ENCODE measurements around the gene TMUB2. TPM values are rescaled to one million over a fixed set of nuclear protein-coding genes. Genes with fewer than 3 reads are reported as not detected.

Gene TMUB2
- total RNA-seq, 4 donors from 2014 or later, result 19.8 to 66.6 (median 52.7) TPM

DNA sequence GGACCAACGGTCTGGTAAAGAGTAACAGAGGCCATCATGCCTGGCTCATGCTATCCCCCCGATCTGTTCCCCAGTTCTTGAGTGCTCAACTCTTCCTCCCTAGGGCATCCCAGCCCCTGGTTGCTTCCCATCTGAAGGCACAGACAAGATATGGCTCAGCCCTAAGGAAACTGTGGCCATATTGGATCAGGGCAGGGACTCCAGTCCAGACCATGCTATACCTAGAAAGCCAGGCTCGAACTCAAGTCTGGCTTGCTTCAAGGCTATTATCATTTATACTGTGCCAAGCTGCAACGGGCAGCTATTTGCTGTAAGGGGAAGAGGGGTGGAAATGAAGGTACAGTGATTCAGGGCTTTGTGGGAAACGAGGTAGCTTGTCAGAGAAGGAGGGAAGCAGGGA is 29.9 kb downstream of the TMUB2 start:
- H3K4me1 ChIP-seq, result peaks cover 0 to 33% (median 24%) of the 10 kb centered on the region in 4 donors
- no peaks in the 10 kb centered on the region for H3K9me3 ChIP-seq
- peak overlapping the region in 1 of 4 donors; percentile 99 for H3K4me3 ChIP-seq
- H3K36me3 ChIP-seq, result peaks cover 0 to 39% (median 0%) of the 10 kb centered on the region in 3 donors
- TF ChIP-seq CTCF (IDR thresholded peaks at IDR 0.05) (no peak), POLR2A (IDR thresholded peaks at IDR 0.05) (no peak)
- no peak for DNase-seq
- no peaks in the 10 kb centered on the region for H3K27me3 ChIP-seq
- H3K27ac ChIP-seq, result peak overlapping the region in 3 of 4 donors; percentile 33 to 100 (median 99)

GRCh38 chr17:44217738-44218343 is 31.1 kb downstream of the TMUB2 start:
- H3K27ac ChIP-seq, result peak overlapping the region; percentile 99 to 100 (median 100)
- TF ChIP-seq POLR2A (IDR thresholded peaks at IDR 0.05) (no peak), CTCF (IDR thresholded peaks at IDR 0.05) (no peak)
- H3K36me3 ChIP-seq, result peaks cover 0 to 37% (median 0%) of the 10 kb centered on the region in 3 donors
- peak in 2 of 3 donors; percentile 24 to 61 for DNase-seq
- no peaks in the 10 kb centered on the region for H3K27me3 ChIP-seq
- H3K4me1 ChIP-seq, result peaks cover 0 to 38% (median 30%) of the 10 kb centered on the region in 4 donors
- peak overlapping the region; percentile 90 to 99 (median 96) for H3K4me3 ChIP-seq
- H3K9me3 ChIP-seq, result no peaks in the 10 kb centered on the region

DNA sequence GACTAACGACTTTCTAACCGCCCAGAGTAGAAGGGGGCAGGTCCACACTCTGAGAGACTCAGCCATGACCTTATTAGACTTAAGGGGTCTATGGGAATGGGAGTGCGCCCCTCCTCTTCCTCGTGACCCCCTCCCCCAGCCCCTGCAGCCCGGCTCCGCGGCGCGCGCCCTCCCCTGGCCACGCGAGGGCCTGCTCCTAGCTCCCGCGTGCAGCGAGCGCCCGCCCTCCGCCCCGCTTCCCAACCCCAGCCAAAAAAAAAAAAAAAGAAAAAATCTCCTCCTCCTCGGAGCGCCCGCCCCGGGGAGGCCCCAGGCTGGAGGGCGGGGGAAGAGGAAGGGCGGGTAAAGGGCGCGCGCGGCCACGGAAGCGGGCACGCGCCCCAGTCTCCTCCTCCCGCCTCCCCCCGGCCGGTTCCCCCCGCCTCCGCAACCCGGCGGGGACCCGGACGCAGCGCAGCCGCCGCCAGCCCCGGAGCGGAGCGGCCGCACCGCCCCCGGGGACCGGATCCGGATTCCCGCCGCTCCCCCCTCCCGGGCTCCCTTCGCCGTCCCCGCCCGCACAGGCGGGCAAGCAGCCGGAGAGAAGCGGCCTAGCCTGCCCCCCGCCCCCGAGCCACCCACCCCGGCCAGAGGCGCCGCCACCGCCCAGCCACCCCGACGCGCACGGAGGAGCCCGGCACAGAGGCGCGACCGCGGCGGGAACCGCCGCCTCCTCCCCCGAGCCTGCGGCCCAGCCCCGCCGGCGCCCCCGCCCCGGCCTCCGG is 31.8 kb downstream of the TMUB2 start:
- peak; percentile 87 to 95 (median 93) for DNase-seq
- Histone ChIP-seq H3K27ac (peak overlapping the region; percentile 99 to 100 (median 100)), H3K4me3 (peak overlapping the region; percentile 90 to 99 (median 96)), H3K4me1 (peaks cover 0 to 37% (median 32%) of the 10 kb centered on the region in 4 donors), H3K9me3 (no peaks in the 10 kb centered on the region), H3K27me3 (no peaks in the 10 kb centered on the region), H3K36me3 (peaks cover 0 to 37% (median 0%) of the 10 kb centered on the region in 3 donors)
- TF ChIP-seq CTCF (IDR thresholded peaks at IDR 0.05) (peak; percentile 6 to 66 (median 52)), POLR2A (IDR thresholded peaks at IDR 0.05) (peak; percentile 24 to 37)

DNA sequence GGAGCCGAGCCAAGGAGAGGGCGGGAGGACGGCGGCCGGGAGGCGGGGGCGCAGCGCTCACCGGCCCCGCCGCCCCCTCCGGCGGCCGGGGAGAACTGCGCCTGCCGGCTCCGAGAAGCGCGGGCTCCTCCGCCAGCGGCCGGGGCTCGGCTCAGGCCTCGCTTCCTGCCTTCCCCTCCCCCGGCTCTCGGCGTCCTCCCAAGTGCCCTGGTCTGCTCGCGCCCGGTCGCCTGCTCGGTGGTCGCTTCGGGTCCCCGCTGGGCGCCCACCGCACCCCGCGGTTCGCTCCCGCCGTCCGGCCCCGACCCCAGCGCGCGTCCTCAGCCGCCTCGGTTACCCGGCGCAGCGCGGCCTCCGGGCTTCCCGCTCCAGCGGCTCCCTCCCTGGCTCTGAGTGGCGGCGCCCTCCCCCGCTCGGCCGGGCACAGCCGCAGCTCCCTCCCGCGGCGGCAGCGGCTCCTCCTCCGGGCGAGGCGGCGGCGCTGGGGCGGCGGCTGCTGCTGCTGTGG is 32.4 kb downstream of the TMUB2 start:
- H3K36me3 ChIP-seq, result peaks cover 0 to 32% (median 0%) of the 10 kb centered on the region in 3 donors
- peak overlapping the region; percentile 99 to 100 (median 100) for H3K27ac ChIP-seq
- H3K9me3 ChIP-seq, result no peaks in the 10 kb centered on the region
- peak overlapping the region; percentile 90 to 99 (median 96) for H3K4me3 ChIP-seq
- DNase-seq, result peak; percentile 53 to 85 (median 82)
- TF ChIP-seq CTCF (IDR thresholded peaks at IDR 0.05), result peak; percentile 23 to 75 (median 62)
- TF ChIP-seq POLR2A (IDR thresholded peaks at IDR 0.05), result peak; percentile 33 to 71
- H3K27me3 ChIP-seq, result no peaks in the 10 kb centered on the region
- H3K4me1 ChIP-seq, result peaks cover 0 to 43% (median 31%) of the 10 kb centered on the region in 4 donors

DNA sequence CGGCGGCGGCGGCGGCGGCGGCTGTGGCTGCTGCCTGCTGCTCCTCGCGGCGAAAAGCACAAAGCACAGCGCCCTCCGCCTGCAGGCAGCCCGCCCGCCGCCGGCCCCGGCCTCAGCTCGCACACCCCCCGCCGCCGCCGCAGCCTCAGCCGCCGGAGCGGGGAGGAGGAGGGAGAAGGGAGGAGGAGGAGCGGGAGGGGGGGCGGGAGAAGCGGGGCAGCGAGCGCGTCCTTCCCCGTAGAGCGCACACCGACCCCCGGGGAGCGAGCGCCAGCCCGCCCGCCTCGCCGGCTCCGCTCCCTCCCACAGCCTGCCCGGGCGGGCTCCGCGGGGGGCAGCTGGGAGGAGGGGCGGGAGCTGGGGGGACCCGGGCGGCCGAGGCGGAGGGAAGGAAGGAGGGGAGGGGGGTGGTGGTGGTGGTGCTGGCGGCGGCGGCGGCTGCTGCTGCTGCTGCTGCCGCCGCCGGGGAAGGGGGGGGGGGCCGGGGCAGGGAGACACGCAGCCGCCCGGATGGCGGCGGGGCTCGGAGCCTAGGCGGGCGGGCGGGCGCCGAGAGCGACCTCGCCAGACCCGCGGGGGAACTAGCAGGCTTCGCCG is 32.9 kb downstream of the TMUB2 start, which contains the start of gene UBTF:
Gene UBTF, minus strand, starts transcription at position 60 of the 597 bp plus-strand sequence. CDS start 1,446 bp downstream, outside the sequence.
- Histone ChIP-seq H3K27me3 (no peaks in the 10 kb centered on the region), H3K9me3 (no peaks in the 10 kb centered on the region), H3K36me3 (peaks cover 0 to 26% (median 0%) of the 10 kb centered on the region in 3 donors), H3K27ac (peak within 1 kb of the TSS; percentile 99 to 100 (median 100)), H3K4me1 (peaks cover 0 to 43% (median 29%) of the 10 kb centered on the region in 4 donors), H3K4me3 (peak within 1 kb of the TSS; percentile 90 to 99 (median 96))
- TF ChIP-seq POLR2A (IDR thresholded peaks at IDR 0.05) (peak in 1 of 2 donors; percentile 10), CTCF (IDR thresholded peaks at IDR 0.05) (no peak)
- peak; percentile 69 to 82 (median 82) for DNase-seq

All from Peyer's patch (tissue), 4 donors.